Sigmoid colon (tissue), 7 donors: Measurements from ENCODE around the gene HPGDS. TPM values are rescaled to one million over a fixed set of nuclear protein-coding genes. Genes with fewer than 3 reads are reported as not detected.

Source experiments
- DNase-seq: peaks from one replicate; pipeline ENCODE4 v3.0.0-alpha.2; 2019
- H3K27ac ChIP-seq, 4 donors: fragments of 200-600 bp; sonication (generic); one replicate each; pipeline ENCODE4 v1.5.1; 2016 to 2019; ENCODE audit warnings: mild to moderate bottlenecking in 1 of 4
- H3K27me3 ChIP-seq, 3 donors: fragments of 200-600 bp; sonication (generic); one replicate each; pipeline ENCODE4 v1.5.1; 2019; ENCODE audit warnings: mild to moderate bottlenecking in 1 of 3
- H3K36me3 ChIP-seq, 4 donors: fragments of 200-600 bp; sonication (generic); one replicate each; pipeline ENCODE4 v1.5.1; 2016 to 2019
- H3K4me1 ChIP-seq, 4 donors: fragments of 200-600 bp; sonication (generic); one replicate each; pipeline ENCODE4 v1.5.1; 2017 to 2019
- H3K4me3 ChIP-seq, 4 donors: fragments of 200-600 bp; sonication (generic); one replicate each; pipeline ENCODE4 v1.5.1; 2017 to 2019; ENCODE audit warnings: mild to moderate bottlenecking in 2 of 4, moderate library complexity in 1 of 4
- H3K9me3 ChIP-seq, 4 donors: fragments of 200-600 bp in 3 of 4; sonication (generic) in 3 of 4; one replicate each; pipeline versions ENCODE4 v1.5.1 to v1.6.1; 2013 to 2019
- EP300 ChIP-seq, 4 donors: sonication (generic); formaldehyde crosslinking; IDR thresholded peaks; one replicate each; pipeline ENCODE4 v1.6.1; 2017; ENCODE audit warnings: antibody characterized with exemption in 4 of 4
- POLR2A ChIP-seq, 2 donors: fragments of 450-650 bp; IDR thresholded peaks; one replicate each; pipeline ENCODE4 v1.6.1; 2016; ENCODE audit warnings: antibody characterized with exemption in 2 of 2, mild to moderate bottlenecking in 2 of 2, moderate library complexity in 2 of 2
- POLR2AphosphoS5 ChIP-seq, 4 donors: sonication (generic); formaldehyde crosslinking; IDR thresholded peaks; one replicate each; pipeline ENCODE4 v1.6.1; 2017; ENCODE audit warnings: antibody characterized with exemption in 4 of 4
- WGBS, 2 donors: extraction: QIAGEN DNeasy Blood & Tissue Kit; methylation state at CpG; one replicate each; pipeline ENCODE4 v1.1.7; 2013; 5-methylcytosine and 5-hydroxymethylcytosine counted together
- intact Hi-C: fragments of 100-400 bp; cut with DNase I; formaldehyde crosslinking; loops from one replicate; pipeline ENCODE4 v1.15.1; 2023
- polyA plus RNA-seq, 3 donors: library from polyadenylated mRNA; stranded (reverse); fragments of 200-250 nt; gene quantifications; one replicate each; pipeline ENCODE4 v1.2.3, GENCODE V29; 2013
- total RNA-seq, 4 donors: library from RNA; depleted of rRNA; stranded (reverse); fragments of >200 nt; gene quantifications; one replicate each; pipeline ENCODE4 v1.1.0, GENCODE V29; 2016
- TF ChIP-seq, protein P1 (sequence below), 4 experiments: fragments of 450-650 bp in 3 of 4; fragments of 200-600 bp in 1 of 4; IDR thresholded peaks; one replicate each; pipeline ENCODE4 v1.5.1; 2016 to 2019; ENCODE audit warnings: antibody characterized with exemption in 4 of 4, mild to moderate bottlenecking in 3 of 4, moderate library complexity in 2 of 4
- donor health status: healthy with polysubstance abuse.
- donor health status: Bipolar disorder and iron deficiency.
- donor health status: healthy.

Gene HPGDS
- total and polyA plus RNA-seq, 7 donors = 0.54 to 3.7 (median 2.1) TPM

DNA sequence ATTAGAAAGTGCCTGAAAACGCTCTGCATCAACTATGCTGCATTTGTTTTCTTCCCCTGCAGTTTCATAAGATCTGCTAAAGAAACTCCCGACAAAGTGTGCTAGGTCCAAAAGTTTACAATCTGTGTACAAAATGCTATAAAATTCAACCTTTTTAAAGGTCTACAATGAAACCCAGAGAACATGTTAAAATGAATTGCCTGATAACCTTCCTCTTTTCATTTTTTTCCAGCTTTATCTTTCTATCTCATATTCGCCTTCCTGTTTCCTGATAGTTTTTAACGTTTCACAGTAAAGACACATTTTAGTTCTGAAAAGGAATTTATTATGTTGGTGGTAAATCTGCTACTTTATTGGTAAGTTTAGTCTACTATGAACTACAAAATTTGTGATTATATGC is 9.5 kb upstream of the HPGDS start:
- intact Hi-C loops = no loop called here
- H3K36me3 ChIP-seq = no peaks in the 10 kb centered on the region
- WGBS, 2 donors = 15 to 24% methylated on average over 4 of the region's 4 CpGs
- no peaks in the 10 kb centered on the region for H3K4me1 ChIP-seq
- H3K4me3 ChIP-seq = no peak overlapping the region
- TF ChIP-seq POLR2A (IDR thresholded peaks at IDR 0.05) = no peak
- TF ChIP-seq, protein P1, sequence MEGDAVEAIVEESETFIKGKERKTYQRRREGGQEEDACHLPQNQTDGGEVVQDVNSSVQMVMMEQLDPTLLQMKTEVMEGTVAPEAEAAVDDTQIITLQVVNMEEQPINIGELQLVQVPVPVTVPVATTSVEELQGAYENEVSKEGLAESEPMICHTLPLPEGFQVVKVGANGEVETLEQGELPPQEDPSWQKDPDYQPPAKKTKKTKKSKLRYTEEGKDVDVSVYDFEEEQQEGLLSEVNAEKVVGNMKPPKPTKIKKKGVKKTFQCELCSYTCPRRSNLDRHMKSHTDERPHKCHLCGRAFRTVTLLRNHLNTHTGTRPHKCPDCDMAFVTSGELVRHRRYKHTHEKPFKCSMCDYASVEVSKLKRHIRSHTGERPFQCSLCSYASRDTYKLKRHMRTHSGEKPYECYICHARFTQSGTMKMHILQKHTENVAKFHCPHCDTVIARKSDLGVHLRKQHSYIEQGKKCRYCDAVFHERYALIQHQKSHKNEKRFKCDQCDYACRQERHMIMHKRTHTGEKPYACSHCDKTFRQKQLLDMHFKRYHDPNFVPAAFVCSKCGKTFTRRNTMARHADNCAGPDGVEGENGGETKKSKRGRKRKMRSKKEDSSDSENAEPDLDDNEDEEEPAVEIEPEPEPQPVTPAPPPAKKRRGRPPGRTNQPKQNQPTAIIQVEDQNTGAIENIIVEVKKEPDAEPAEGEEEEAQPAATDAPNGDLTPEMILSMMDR (IDR thresholded peaks at IDR 0.05) = no peak
- no peak for TF ChIP-seq POLR2AphosphoS5 (IDR thresholded peaks at IDR 0.05)
- no peak for TF ChIP-seq EP300 (IDR thresholded peaks at IDR 0.05)
- H3K27ac ChIP-seq = no peak overlapping the region
- H3K27me3 ChIP-seq = no peaks in the 10 kb centered on the region
- no peaks in the 10 kb centered on the region for H3K9me3 ChIP-seq
- no peak for DNase-seq

- no peaks in the 10 kb centered on the region for H3K9me3 ChIP-seq
- 74 to 83% methylated on average over 1 of the region's 1 CpG for WGBS, 2 donors
- no peak overlapping the region for H3K4me3 ChIP-seq
- H3K36me3 ChIP-seq = no peaks in the 10 kb centered on the region
- H3K27ac ChIP-seq = no peak overlapping the region
- no peaks in the 10 kb centered on the region for H3K4me1 ChIP-seq
- intact Hi-C loops = no loop called here
- no peak for DNase-seq
- TF ChIP-seq EP300 (IDR thresholded peaks at IDR 0.05) = no peak
- no peak for TF ChIP-seq POLR2A (IDR thresholded peaks at IDR 0.05)
- TF ChIP-seq, protein P1 (IDR thresholded peaks at IDR 0.05) = no peak
- no peak for TF ChIP-seq POLR2AphosphoS5 (IDR thresholded peaks at IDR 0.05)
- H3K27me3 ChIP-seq = no peaks in the 10 kb centered on the region
Measured at GRCh38 chr4:94351319-94351718, 8.7 kb upstream of the HPGDS start.

DNA sequence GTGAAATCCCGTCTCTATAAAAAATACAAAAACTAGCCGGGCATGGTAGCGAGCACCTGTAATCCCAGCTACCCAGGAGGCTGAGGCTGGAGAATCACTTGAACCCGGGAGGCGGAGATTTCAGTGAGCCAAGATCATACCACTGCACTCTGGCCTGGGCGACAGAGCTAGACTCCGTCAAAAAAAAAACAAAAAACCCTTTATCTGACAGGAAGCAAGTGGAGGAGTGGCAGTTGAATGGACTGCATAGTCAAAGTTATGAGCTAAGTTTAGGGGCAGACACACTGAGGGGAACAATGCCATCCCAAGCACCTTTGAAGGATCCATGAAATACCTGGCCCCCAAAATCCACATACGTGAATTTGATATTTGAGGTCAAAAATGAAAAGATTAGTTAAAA is 7.5 kb upstream of the HPGDS start:
- no peaks in the 10 kb centered on the region for H3K27me3 ChIP-seq
- H3K4me3 ChIP-seq = no peak overlapping the region
- H3K36me3 ChIP-seq = no peaks in the 10 kb centered on the region
- WGBS, 2 donors = 84 to 94% methylated on average over 8 of the region's 8 CpGs
- H3K9me3 ChIP-seq = no peaks in the 10 kb centered on the region
- H3K4me1 ChIP-seq = no peaks in the 10 kb centered on the region
- TF ChIP-seq POLR2AphosphoS5 (IDR thresholded peaks at IDR 0.05) = no peak
- TF ChIP-seq POLR2A (IDR thresholded peaks at IDR 0.05) = no peak
- no peak for TF ChIP-seq EP300 (IDR thresholded peaks at IDR 0.05)
- DNase-seq = no peak
- intact Hi-C loops = no loop called here
- H3K27ac ChIP-seq = no peak overlapping the region

GRCh38 chr4:94349193-94349592 is 6.6 kb upstream of the HPGDS start:
- no peak for DNase-seq
- Histone ChIP-seq H3K4me3 (no peak overlapping the region), H3K9me3 (no peaks in the 10 kb centered on the region), H3K36me3 (no peaks in the 10 kb centered on the region), H3K27me3 (no peaks in the 10 kb centered on the region), H3K4me1 (no peaks in the 10 kb centered on the region), H3K27ac (no peak overlapping the region)
- TF ChIP-seq, protein P1 (IDR thresholded peaks at IDR 0.05) = no peak
- TF ChIP-seq EP300 (IDR thresholded peaks at IDR 0.05) (no peak), POLR2A (IDR thresholded peaks at IDR 0.05) (no peak), POLR2AphosphoS5 (IDR thresholded peaks at IDR 0.05) (no peak)
- 65 to 86% methylated on average over 1 of the region's 1 CpG for WGBS, 2 donors
- intact Hi-C loops = no loop called here

DNA sequence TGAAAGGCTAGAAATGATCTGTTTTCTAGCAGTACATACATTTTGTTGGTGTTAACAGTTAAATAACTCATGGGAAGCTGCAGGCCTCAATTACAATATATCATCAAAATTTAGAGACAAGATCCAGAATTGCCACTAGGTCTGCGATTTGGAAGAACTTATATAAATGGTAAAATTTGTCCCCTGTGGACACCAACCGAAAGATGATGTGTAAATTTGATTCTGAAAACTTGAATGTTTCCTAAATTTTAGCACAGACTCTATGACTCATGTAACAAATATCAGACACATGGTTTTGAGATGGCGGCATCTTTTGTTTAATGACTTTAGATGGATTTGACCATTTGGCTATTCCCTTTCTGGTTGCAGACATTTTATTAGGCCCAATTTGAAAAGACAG is 6.0 kb upstream of the HPGDS start:
- intact Hi-C loops = no loop called here
- 93 to 96% methylated on average over 3 of the region's 3 CpGs for WGBS, 2 donors
- DNase-seq = no peak
- Histone ChIP-seq H3K27ac (no peak overlapping the region), H3K4me1 (no peaks in the 10 kb centered on the region), H3K9me3 (no peaks in the 10 kb centered on the region), H3K4me3 (no peak overlapping the region), H3K27me3 (no peaks in the 10 kb centered on the region), H3K36me3 (no peaks in the 10 kb centered on the region)
- TF ChIP-seq EP300 (IDR thresholded peaks at IDR 0.05) = no peak
- no peak for TF ChIP-seq POLR2A (IDR thresholded peaks at IDR 0.05)
- TF ChIP-seq, protein P1 (IDR thresholded peaks at IDR 0.05) = no peak
- TF ChIP-seq POLR2AphosphoS5 (IDR thresholded peaks at IDR 0.05) = no peak
